Psoas muscle (tissue), 8 donors: ENCODE measurements around the gene ATP13A3. TPM values are rescaled to one million over a fixed set of nuclear protein-coding genes. Genes with fewer than 3 reads are reported as not detected.

Source experiments
- ATAC-seq, 4 donors: fragments of 200-7000 bp; cut with Tn5 transposase; one replicate each; pipeline ENCODE4 v1.9.1; 2020; ENCODE audit warnings: moderate library complexity in 3 of 4, mild to moderate bottlenecking in 2 of 4
- DNase-seq, 2 donors: peaks; one replicate each; pipeline ENCODE4 v3.0.0-alpha.2; 2020
- H3K27ac ChIP-seq: fragments of 200-600 bp; one replicate; pipeline ENCODE4 v1.8.0; 2022
- H3K27me3 ChIP-seq, 3 donors: fragments of 200-600 bp in 1 of 3; one replicate each; pipeline versions ENCODE4 v1.6.1 to v1.8.0; 2013 to 2022; ENCODE audit warnings: low read length in 2 of 3, mild to moderate bottlenecking in 2 of 3, moderate library complexity in 1 of 3; ENCODE audit not compliant: insufficient read depth in 3 of 3
- H3K36me3 ChIP-seq, 2 donors: fragments of 200-600 bp in 1 of 2; one replicate each; pipeline versions ENCODE4 v1.6.1 to v1.8.0; 2013 to 2022; ENCODE audit warnings: low read depth in 1 of 2, mild to moderate bottlenecking in 1 of 2, moderate library complexity in 1 of 2; ENCODE audit not compliant: insufficient read depth in 1 of 2
- H3K4me1 ChIP-seq: fragments of 200-600 bp; one replicate; pipeline ENCODE4 v1.8.0; 2022
- H3K4me3 ChIP-seq: fragments of 200-600 bp; one replicate; pipeline ENCODE4 v1.8.0; 2022; ENCODE audit warnings: mild to moderate bottlenecking
- H3K9me3 ChIP-seq: fragments of 200-600 bp; one replicate; pipeline ENCODE4 v1.8.0; 2022
- WGBS, 3 donors: extraction: QIAGEN DNeasy Blood & Tissue Kit; methylation state at CpG; one replicate each; pipeline versions ENCODE4 v1.1.6 to v1.1.7; 2013; 5-methylcytosine and 5-hydroxymethylcytosine counted together
- intact Hi-C, 2 donors: fragments of 100-400 bp; cut with DNase I; formaldehyde crosslinking; loops; one replicate each; pipeline versions ENCODE4 v1.11.0 to v1.14.2; 2022
- polyA plus RNA-seq, 3 donors: library from polyadenylated mRNA; stranded (reverse); fragments of 200-250 nt; gene quantifications; one replicate each; pipeline ENCODE4 v1.2.3, GENCODE V29; 2013
- total RNA-seq, 4 donors: library from RNA; stranded (reverse); fragmentation: NEBNext Ultra II Directional in 2 of 4; extraction: Animal tissue kit (Norgen Biotek cat#: 25700) in 2 of 4; gene quantifications; one replicate each; pipeline versions ENCODE4 v1.2.1 to v1.2.4, GENCODE V29; 2021 to 2023
- TF ChIP-seq, protein P1 (sequence below): fragments of 200-600 bp; IDR thresholded peaks from one replicate; pipeline ENCODE4 v1.8.0; 2022; ENCODE audit warnings: antibody characterized with exemption
- donor health status: healthy with polysubstance abuse.
- donor health status: DM: no; HTN: no; CAD: no; lungs with moderate emphysema.
- donor health status: Bipolar disorder and iron deficiency.
- donor health status: healthy.
- donor health status: DM: yes; HTN: yes; CAD: no.
- donor health status: DM: no; HTN: no; CAD: no.
- donor health status: DM: no; HTN: no; CAD: no.
- donor health status: DM: yes; HTN: yes; CAD: no.

Gene ATP13A3
- total and polyA plus RNA-seq, 7 donors: 10.4 to 72.7 (median 46.6) TPM

DNA sequence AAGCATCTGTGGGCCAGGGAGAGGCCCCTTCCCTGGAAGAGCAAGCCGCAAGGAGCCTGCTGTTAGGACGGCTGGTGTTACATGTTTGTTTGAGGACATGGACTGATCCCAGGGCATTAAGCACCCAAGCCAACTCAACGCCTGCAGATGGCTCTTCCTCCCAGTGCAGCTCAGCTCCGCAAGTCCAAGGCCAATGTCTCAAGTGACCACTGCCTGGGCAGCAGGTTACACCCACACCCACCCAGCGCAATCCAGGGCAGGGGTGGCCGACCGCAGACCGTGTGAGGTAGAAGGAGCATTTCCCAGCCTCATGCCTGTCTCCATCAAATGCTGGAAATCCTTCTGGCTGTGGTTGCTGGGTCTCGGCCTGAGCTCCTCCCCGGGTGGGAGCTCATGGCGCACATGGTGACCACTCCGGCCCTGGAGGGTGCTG is 102.2 kb downstream of the ATP13A3 start:
- no peak overlapping the region for H3K4me3 ChIP-seq
- no peaks in the 10 kb centered on the region for H3K36me3 ChIP-seq
- H3K9me3 ChIP-seq: no peaks in the 10 kb centered on the region
- ATAC-seq (no peak), DNase-seq (no peak)
- TF ChIP-seq, protein P1, sequence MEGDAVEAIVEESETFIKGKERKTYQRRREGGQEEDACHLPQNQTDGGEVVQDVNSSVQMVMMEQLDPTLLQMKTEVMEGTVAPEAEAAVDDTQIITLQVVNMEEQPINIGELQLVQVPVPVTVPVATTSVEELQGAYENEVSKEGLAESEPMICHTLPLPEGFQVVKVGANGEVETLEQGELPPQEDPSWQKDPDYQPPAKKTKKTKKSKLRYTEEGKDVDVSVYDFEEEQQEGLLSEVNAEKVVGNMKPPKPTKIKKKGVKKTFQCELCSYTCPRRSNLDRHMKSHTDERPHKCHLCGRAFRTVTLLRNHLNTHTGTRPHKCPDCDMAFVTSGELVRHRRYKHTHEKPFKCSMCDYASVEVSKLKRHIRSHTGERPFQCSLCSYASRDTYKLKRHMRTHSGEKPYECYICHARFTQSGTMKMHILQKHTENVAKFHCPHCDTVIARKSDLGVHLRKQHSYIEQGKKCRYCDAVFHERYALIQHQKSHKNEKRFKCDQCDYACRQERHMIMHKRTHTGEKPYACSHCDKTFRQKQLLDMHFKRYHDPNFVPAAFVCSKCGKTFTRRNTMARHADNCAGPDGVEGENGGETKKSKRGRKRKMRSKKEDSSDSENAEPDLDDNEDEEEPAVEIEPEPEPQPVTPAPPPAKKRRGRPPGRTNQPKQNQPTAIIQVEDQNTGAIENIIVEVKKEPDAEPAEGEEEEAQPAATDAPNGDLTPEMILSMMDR: no peak
- H3K27ac ChIP-seq: no peak overlapping the region
- 87 to 89% (median 87%) methylated on average over 12 of the region's 12 CpGs for WGBS, 3 donors
- peaks cover 0 to 5% (median 3%) of the 10 kb centered on the region in 3 donors for H3K27me3 ChIP-seq
- no peaks in the 10 kb centered on the region for H3K4me1 ChIP-seq
- intact Hi-C loops: no loop called here

DNA sequence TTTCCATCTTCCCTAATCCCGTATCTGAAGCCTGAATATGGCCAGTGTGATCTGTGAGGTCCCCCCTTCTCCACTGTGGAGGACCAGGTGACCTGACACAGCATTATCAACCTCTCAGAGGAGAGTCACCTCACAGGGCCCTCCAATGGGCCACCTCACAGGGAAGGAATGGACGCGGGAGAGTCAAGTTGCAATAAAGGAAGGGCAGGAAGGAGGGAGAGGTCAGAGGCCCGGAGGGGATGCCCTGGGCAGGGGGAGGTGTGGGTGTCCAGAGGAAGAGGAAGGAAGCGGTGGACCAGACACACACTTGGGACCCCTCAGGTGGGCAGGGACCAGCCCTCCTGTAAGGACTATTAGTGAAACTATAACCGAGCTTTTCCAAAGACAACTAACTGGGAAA is 102.6 kb downstream of the ATP13A3 start:
- Histone ChIP-seq H3K27me3 (peaks cover 0 to 9% (median 3%) of the 10 kb centered on the region in 3 donors), H3K27ac (no peak overlapping the region), H3K36me3 (no peaks in the 10 kb centered on the region), H3K4me3 (no peak overlapping the region), H3K9me3 (no peaks in the 10 kb centered on the region), H3K4me1 (no peaks in the 10 kb centered on the region)
- ATAC-seq: no peak
- DNase-seq: no peak
- intact Hi-C loops: no loop called here
- TF ChIP-seq, protein P1: no peak
- WGBS, 3 donors: 69 to 85% (median 77%) methylated on average over 6 of the region's 6 CpGs

DNA sequence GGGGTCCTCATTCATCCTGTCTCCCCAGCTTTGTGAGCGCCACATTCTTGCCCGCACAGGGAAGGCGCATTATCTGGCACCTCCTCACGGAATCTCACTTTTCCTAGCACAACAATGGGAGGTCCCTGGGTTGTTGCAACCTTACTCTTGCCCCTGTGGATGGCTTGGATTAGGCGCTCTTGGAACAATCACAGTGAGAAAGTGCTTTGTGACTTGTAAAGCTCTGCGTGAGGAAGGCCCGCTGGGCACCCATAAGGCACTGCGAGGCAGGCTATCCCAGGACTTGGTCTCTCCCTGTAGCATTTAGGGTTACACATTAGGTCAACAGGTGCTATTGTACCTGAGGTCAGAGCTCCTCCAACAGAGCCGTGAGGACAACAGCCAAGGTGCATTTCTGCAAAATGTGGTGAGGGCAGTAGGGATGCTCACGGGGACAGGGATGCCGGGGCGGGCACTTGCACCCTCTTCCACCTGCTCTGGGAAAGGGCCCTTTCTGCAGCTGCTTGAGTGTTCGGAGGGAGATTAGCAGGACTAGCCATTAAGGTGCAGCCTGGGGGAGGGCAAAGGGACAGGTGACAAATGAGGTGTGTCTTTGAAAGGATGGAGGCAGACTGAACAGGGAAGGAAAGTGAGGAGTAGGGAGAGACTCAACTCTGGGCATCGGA is 103.4 kb downstream of the ATP13A3 start:
- Histone ChIP-seq H3K4me1 (no peaks in the 10 kb centered on the region), H3K4me3 (no peak overlapping the region), H3K27ac (no peak overlapping the region), H3K27me3 (peaks cover 0 to 17% (median 3%) of the 10 kb centered on the region in 3 donors), H3K9me3 (no peaks in the 10 kb centered on the region), H3K36me3 (no peaks in the 10 kb centered on the region)
- TF ChIP-seq, protein P1: no peak
- WGBS, 3 donors: 87 to 91% (median 91%) methylated on average over 14 of the region's 14 CpGs
- ATAC-seq: no peak
- DNase-seq: no peak
- intact Hi-C loops: no loop called here

DNA sequence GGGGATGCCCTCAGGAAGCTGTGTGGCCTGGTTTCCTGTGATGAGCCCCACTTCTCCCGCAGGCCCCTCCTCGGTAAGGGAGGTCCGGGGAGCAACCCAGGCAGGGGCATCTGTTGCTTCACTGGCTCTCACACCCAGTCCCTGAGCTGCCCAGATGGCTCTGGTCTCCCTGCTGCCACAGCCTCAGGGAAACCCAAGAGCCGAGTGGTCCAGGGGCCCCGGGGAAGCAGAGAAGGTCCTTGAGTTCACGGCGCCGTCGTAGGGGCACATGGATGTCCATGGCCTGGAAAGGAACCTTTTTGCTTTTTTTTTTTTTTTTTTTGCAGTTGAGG is 103.9 kb downstream of the ATP13A3 start:
- intact Hi-C loops: no loop called here
- Histone ChIP-seq H3K4me3 (no peak overlapping the region), H3K4me1 (no peaks in the 10 kb centered on the region), H3K27me3 (peaks cover 0 to 19% (median 3%) of the 10 kb centered on the region in 3 donors), H3K9me3 (no peaks in the 10 kb centered on the region), H3K27ac (no peak overlapping the region), H3K36me3 (no peaks in the 10 kb centered on the region)
- DNase-seq: no peak
- ATAC-seq: no peak
- TF ChIP-seq, protein P1: no peak
- WGBS, 3 donors: 58 to 64% (median 62%) methylated on average over 9 of the region's 9 CpGs
